Mesodermal cell (in vitro differentiated cells): ENCODE results near the gene TMEM114.

Experiments used
- H3K27ac ChIP-seq: 2 replicates; pipeline ENCODE4 v1.7.0; 2013; ENCODE audit warnings: mild to moderate bottlenecking, low read depth, low read length, moderate library complexity; ENCODE audit not compliant: severe bottlenecking
- H3K36me3 ChIP-seq: 2 replicates; pipeline ENCODE4 v1.7.1; 2013; ENCODE audit warnings: mild to moderate bottlenecking, low read length, moderate library complexity; ENCODE audit not compliant: control insufficient read depth, insufficient read depth
- H3K4me1 ChIP-seq: one replicate; pipeline ENCODE4 v1.7.1; 2013; ENCODE audit warnings: mild to moderate bottlenecking, low read length; ENCODE audit not compliant: insufficient read depth, control insufficient read depth, poor library complexity, severe bottlenecking
- H3K4me3 ChIP-seq: 2 replicates; pipeline ENCODE4 v1.7.0; 2013; ENCODE audit warnings: low read length, control low read depth, mild to moderate bottlenecking; ENCODE audit not compliant: insufficient read depth, poor library complexity, severe bottlenecking; ENCODE audit errors: extremely low read depth
- H3K9me3 ChIP-seq: 2 replicates; pipeline ENCODE4 v1.7.1; 2013; ENCODE audit warnings: mild to moderate bottlenecking, low read length, moderate library complexity; ENCODE audit not compliant: control insufficient read depth
- WGBS, 2 experiments: methylation state at CpG; one replicate each; pipeline ENCODE4 v1.1.5; 2013; ENCODE audit warnings: missing lambda C conversion rate in 2 of 2; ENCODE audit not compliant: insufficient coverage in 2 of 2; 5-methylcytosine and 5-hydroxymethylcytosine counted together

The TMEM114 gene

DNA sequence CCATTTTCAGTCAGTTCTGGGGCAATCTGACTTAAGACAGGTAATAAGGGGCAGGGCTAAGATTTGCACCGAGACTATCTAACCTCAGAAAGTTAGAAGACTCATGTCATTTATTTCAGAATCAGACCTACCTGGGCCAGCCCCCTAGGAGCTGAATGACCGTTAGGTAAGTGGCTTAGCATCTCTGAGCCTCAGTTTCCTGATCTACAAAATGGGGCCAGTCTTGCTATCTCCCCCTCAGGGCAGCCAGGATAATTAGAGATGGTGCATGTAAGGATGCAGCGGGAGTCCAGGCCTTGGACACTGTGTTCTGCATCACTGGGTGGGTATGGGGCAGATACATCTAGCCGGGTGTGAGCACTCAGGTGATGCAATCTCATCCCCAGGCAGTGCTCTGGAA lies 20.8 kb upstream of the TMEM114 start:
- Histone ChIP-seq H3K27ac (no peak overlapping the region), H3K4me1 (no peaks in the 10 kb centered on the region), H3K9me3 (no peaks in the 10 kb centered on the region), H3K36me3 (no peaks in the 10 kb centered on the region), H3K4me3 (no peak overlapping the region)
- 81 to 83% methylated on average over 4 of the region's 4 CpGs for WGBS, 2 experiments

GRCh38 chr16:8607214-8607613 lies 16.9 kb upstream of the TMEM114 start:
- H3K4me3 ChIP-seq = no peak overlapping the region
- no peak overlapping the region for H3K27ac ChIP-seq
- WGBS, 2 experiments = 77 to 82% methylated on average over 6 to 9 of the region's 9 CpGs

DNA sequence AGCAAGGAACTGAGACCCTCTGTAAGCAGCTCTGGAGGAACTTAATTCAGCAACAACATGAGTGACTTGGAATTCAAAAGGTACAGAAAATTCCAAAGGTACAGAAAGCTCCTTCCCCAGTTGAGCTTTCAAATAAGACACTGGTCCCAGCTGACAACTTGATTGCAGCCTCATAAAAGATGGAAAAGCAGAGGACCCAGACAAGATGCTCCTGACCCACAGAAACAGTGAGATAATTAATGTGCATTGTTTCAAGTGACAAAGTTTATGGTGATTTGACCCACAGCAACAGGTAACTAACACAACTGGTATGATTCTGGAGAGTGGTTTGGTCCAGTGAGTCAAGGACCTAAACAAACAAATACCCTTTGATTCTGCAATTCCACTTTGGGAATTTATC lies 15.2 kb upstream of the TMEM114 start:
- no peak overlapping the region for H3K27ac ChIP-seq
- no peaks in the 10 kb centered on the region for H3K4me1 ChIP-seq
- H3K36me3 ChIP-seq = no peaks in the 10 kb centered on the region
- no peak overlapping the region for H3K4me3 ChIP-seq
- H3K9me3 ChIP-seq = no peaks in the 10 kb centered on the region

More at GRCh38 chr16:8607214-8607613, 16.9 kb upstream of the TMEM114 start:
- Histone ChIP-seq H3K9me3 (no peaks in the 10 kb centered on the region), H3K4me1 (no peaks in the 10 kb centered on the region), H3K36me3 (no peaks in the 10 kb centered on the region)

GRCh38 chr16:8600144-8600775 lies 9.9 kb upstream of the TMEM114 start:
- no peaks in the 10 kb centered on the region for H3K36me3 ChIP-seq
- H3K27ac ChIP-seq = no peak overlapping the region
- WGBS, 2 experiments = 83 to 88% methylated on average over 11 of the region's 11 CpGs
- H3K9me3 ChIP-seq = peaks cover 4% of the 10 kb centered on the region
- no peak overlapping the region for H3K4me3 ChIP-seq
- no peaks in the 10 kb centered on the region for H3K4me1 ChIP-seq

- Histone ChIP-seq H3K4me3 (no peak overlapping the region), H3K4me1 (no peaks in the 10 kb centered on the region), H3K9me3 (peaks cover 4% of the 10 kb centered on the region), H3K36me3 (no peaks in the 10 kb centered on the region), H3K27ac (no peak overlapping the region)
- 91% methylated on average over 1 of the region's 1 CpG for WGBS, 2 experiments
Measured at GRCh38 chr16:8596581-8596980, 6.3 kb upstream of the TMEM114 start.

- no peak overlapping the region for H3K4me3 ChIP-seq
- 90 to 97% methylated on average over 5 of the region's 5 CpGs for WGBS, 2 experiments
- H3K4me1 ChIP-seq = no peaks in the 10 kb centered on the region
- H3K27ac ChIP-seq = no peak overlapping the region
- peaks cover 4% of the 10 kb centered on the region for H3K9me3 ChIP-seq
- H3K36me3 ChIP-seq = no peaks in the 10 kb centered on the region
Measured at GRCh38 chr16:8595783-8596182, 5.5 kb upstream of the TMEM114 start.

- Histone ChIP-seq H3K36me3 (no peaks in the 10 kb centered on the region), H3K4me3 (no peak overlapping the region), H3K9me3 (peaks cover 4% of the 10 kb centered on the region), H3K4me1 (no peaks in the 10 kb centered on the region), H3K27ac (no peak overlapping the region)
- 78 to 82% methylated on average over 5 to 7 of the region's 9 CpGs for WGBS, 2 experiments
Measured at GRCh38 chr16:8594149-8594666, 3.9 kb upstream of the TMEM114 start.

DNA sequence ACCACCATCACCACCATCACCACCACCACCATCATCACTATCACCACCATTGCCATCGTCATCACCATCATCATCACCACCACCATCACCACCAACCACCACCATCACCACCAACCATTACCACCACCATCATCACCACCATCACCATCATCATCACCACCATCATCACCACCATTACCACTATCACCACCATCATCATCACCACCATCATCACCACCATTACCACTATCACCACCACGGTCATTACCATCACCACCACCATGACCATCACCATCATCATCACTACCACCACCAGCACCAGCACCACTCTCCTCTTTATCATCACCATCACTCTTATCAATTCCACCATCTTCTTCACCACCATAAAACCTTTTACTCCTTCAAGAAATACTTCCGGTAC lies 1.1 kb upstream of the TMEM114 start:
- no peak overlapping the region for H3K4me3 ChIP-seq
- WGBS, 2 experiments = 100% methylated on average over 1 to 2 of the region's 3 CpGs
- no peaks in the 10 kb centered on the region for H3K36me3 ChIP-seq
- peaks cover 3% of the 10 kb centered on the region for H3K9me3 ChIP-seq
- no peak overlapping the region for H3K27ac ChIP-seq
- no peaks in the 10 kb centered on the region for H3K4me1 ChIP-seq

DNA sequence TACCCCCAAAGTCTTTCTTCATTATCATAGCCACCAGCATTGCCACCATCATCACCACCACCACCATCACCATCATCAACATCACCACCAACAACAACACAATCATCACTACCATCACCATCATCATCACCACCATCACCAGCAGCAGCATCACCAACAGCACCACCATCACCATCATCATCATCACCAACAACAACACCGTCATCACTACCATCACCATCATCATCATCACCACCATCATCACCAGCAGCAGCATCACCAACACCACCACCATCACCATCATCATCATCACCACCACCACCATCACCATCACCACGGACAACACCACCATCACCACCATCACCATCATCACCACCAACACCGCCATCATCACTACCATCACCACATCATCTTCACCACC lies 500 bp upstream of the TMEM114 start:
- Histone ChIP-seq H3K27ac (no peak overlapping the region), H3K4me1 (no peaks in the 10 kb centered on the region), H3K36me3 (no peaks in the 10 kb centered on the region), H3K9me3 (no peaks in the 10 kb centered on the region), H3K4me3 (no peak overlapping the region)
- WGBS, 2 experiments = 90 to 93% methylated on average over 1 to 3 of the region's 3 CpGs

- no peaks in the 10 kb centered on the region for H3K36me3 ChIP-seq
- H3K27ac ChIP-seq = no peak overlapping the region
- no peak overlapping the region for H3K4me3 ChIP-seq
- no peaks in the 10 kb centered on the region for H3K9me3 ChIP-seq
- WGBS, 2 experiments = 1% methylated on average over 48 to 64 of the region's 64 CpGs
- H3K4me1 ChIP-seq = no peaks in the 10 kb centered on the region
Measured at GRCh38 chr16:8589057-8589899, 1.0 kb downstream of the TMEM114 start.

GRCh38 chr16:8588682-8589056 lies 1.6 kb downstream of the TMEM114 start:
- Histone ChIP-seq H3K9me3 (no peaks in the 10 kb centered on the region), H3K4me3 (no peak overlapping the region), H3K36me3 (no peaks in the 10 kb centered on the region), H3K27ac (no peak overlapping the region), H3K4me1 (no peaks in the 10 kb centered on the region)
- 1 to 3% methylated on average over 6 to 8 of the region's 9 CpGs for WGBS, 2 experiments
